HG03066 (cell line): ENCODE measurements around the gene ZNF558.
"Not testable (repeated sequence)": the region's sequence is repeated elsewhere in the genome, so short reads cannot be mapped to it uniquely, and the experiment has no call there.

Experiments used
- ATAC-seq: cut with Tn5 transposase; IDR thresholded peaks from one replicate; pipeline ENCODE4 v1.9.1; 2021; ENCODE audit warnings: low read depth; ENCODE audit not compliant: unreplicated experiment

ZNF558 gene

DNA sequence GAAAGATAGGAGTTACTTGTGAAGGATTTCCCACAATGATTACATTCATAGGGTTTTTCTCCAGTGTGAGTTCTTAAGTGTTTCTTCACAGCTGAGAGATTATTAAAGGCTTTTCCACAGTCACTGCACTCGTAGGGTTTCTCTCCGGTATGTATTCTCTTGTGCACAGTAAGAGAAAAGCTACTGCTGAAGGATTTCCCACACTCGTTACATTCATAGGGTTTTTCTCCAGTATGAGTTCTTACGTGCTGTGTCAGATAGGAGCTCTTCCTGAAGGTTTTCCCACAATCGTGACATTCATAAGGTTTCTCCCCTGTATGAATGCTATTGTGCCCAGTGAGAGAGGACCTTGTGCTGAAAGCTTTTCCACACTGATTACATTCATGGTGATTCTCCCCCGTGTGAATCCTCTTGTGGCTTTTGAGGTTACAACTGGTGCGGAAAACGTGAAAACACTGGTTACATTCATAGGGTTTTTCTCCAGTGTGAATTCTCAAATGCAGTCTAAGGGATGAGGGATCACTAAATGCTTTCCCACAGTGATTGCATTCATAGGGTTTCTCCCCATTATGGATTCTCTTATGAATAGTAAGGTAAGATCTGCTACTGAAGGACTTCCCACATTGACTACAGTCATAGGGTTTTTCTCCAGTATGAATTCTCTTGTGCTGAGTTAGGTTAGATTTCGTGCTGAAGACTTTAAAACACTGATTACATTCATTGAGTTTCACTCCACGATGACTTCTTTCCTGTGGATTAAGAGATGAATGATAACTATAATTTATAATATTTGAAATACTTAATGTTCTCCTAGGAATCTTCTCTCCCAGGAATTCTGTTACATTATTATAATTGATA lies 20.6 kb downstream of the ZNF558 start:
- ATAC-seq: no peak

DNA sequence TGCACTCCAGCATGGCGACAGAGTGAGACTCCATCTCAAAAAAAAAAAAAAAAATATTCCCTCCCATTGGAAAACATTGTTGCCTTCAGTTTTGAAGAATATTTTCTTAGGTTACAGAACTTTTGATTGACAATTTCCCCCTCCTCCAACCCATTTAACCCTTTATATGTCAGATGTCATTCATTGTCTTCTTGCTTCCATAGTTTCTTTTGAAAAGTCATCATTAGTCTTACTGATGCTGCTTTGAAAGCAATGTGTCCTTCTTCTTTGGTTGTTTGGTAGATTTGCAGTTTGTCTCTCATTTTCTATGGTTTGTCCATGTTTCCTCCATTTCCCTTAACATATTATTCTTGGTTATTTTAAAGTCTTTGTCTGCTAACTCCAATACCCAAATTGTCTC lies 25.4 kb downstream of the ZNF558 start:
- no peak for ATAC-seq

DNA sequence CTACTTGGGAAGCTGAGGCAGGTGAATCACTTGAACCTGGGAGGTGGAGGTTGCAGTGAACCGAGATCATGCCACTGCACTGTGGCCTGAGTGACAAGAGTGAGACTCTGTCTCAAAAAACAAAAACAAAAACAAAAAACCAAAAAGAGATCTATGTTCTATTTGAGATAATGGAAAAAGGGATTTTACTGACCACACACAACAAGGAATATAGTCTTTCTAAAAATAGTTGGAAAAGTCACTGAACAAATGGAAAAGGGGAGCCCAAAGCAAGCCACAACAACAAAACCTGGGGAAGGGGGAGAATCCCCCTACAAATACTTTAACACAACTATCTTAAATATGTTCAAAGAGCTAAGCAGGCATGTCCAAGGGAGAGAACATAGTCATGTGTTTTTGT lies 37.3 kb downstream of the ZNF558 start:
- ATAC-seq: no peak

DNA sequence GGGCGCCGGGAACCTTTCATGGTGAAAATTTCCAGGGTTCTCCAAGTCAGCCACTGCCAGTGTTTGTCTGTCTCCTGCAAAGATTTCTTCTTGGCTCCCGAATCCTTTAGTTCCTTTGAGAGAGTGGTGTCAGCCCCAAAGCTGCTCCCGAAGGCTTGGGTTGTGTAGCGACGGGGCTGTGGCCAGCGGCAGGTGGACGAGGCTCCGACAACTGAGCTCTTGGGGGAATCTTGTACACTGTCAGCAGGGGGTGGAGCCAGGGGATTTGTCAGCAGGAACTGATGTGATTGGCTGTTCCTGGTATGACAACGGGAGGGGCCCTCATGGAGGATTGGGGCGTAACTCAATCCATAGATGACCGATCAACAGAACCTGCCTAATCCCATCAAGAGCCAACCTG lies 58.5 kb downstream of the ZNF558 start:
- not testable (repeated sequence) for ATAC-seq

DNA sequence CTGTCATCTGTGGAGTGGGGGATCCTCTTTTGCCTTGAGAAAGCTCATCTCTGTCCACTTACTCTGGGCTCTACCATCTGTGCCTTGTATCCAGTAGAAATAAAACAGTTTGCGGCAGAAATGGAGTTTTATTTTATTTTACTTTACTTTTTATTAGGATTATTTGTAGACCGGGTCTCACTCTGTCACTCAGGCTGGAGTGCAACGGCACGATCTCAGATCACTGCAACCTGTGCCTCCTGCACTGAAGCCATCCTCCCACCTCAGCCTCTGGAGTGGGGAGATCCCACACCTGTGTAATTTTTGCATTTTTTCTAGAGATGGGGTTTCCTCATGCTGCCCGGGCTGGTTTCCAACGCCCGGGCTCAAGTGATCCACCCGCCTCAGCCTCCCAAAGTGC lies 62.8 kb downstream of the ZNF558 start:
- not testable (repeated sequence) for ATAC-seq

DNA sequence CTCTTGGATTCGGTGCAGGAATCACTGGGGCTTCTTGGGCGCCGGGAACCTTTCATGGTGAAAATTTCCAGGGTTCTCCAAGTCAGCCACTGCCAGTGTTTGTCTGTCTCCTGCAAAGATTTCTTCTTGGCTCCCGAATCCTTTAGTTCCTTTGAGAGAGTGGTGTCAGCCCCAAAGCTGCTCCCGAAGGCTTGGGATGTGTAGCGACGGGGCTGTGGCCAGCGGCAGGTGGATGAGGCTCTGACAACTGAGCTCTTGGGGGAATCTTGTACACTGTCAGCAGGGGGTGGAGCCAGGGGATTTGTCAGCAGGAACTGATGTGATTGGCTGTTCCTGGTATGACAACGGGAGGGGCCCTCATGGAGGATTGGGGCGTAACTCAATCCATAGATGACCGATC lies 64.8 kb downstream of the ZNF558 start:
- not testable (repeated sequence) for ATAC-seq
